Measurements from ENCODE around the gene PLEKHH2. TPM values are rescaled to one million over a fixed set of nuclear protein-coding genes. Genes with fewer than 3 reads are reported as not detected.

PLEKHH2 gene
- total RNA-seq, 2 donors from 2014 or later = 5.0 to 5.3 TPM

DNA sequence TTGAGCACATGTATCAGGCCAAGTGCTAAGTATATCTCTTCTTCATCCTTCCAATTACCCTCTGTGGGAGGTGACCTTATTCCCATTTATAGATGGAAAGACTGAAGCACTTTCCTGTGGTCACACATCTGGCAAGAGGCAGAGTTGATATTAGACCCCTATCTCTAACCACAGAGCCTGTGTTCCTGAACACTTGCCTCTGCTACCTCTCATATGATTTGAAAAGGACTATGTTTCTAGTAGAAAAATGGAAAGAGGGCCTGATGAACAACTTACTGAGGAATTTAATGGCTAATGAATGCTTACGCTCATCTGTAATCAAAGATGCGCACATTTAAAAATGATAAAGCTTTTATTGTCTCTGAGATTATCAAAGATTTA is 90.6 kb downstream of the PLEKHH2 start:
- H3K36me3 Mint-ChIP-seq (ENCODE audit: low read depth) = no peaks in the 10 kb centered on the region
- no peak for TF ChIP-seq CTCF (conservative IDR thresholded peaks at IDR 0.05)
- no peak overlapping the region for H3K9ac ChIP-seq (ENCODE audit: extremely low read depth, low read length, poor library complexity, severe bottlenecking)
- H3K4me1 Mint-ChIP-seq = peaks cover 23% of the 10 kb centered on the region
- no peaks in the 10 kb centered on the region for H3K9me3 ChIP-seq (ENCODE audit: control insufficient read depth, low read length)
- DNase-seq = no peak
- H3K27me3 ChIP-seq (ENCODE audit: control insufficient read depth, insufficient read depth, low read length, poor library complexity, severe bottlenecking) = no peaks in the 10 kb centered on the region
- no peak overlapping the region for H3K4me3 ChIP-seq (ENCODE audit: low read length)
- H3K27me3 Mint-ChIP-seq (ENCODE audit: insufficient read depth) = no peaks in the 10 kb centered on the region
- no peak overlapping the region for H3K27ac ChIP-seq (ENCODE audit: low read depth, low read length)
- H3K4me1 ChIP-seq (ENCODE audit: control insufficient read depth, insufficient read depth, low read length) = peaks cover 3% of the 10 kb centered on the region
- no peaks in the 10 kb centered on the region for H3K9me3 Mint-ChIP-seq
- H3K27ac Mint-ChIP-seq = no peak overlapping the region
- WGBS, 2 experiments (ENCODE audit: insufficient coverage in 1 of 2, insufficient read length in 1 of 2) = 96 to 100% methylated on average over 2 of the region's 2 CpGs
- no peaks in the 10 kb centered on the region for H3K36me3 ChIP-seq (ENCODE audit: control insufficient read depth, insufficient read depth, low read length)
- H3K4me3 Mint-ChIP-seq = no peak overlapping the region

DNA sequence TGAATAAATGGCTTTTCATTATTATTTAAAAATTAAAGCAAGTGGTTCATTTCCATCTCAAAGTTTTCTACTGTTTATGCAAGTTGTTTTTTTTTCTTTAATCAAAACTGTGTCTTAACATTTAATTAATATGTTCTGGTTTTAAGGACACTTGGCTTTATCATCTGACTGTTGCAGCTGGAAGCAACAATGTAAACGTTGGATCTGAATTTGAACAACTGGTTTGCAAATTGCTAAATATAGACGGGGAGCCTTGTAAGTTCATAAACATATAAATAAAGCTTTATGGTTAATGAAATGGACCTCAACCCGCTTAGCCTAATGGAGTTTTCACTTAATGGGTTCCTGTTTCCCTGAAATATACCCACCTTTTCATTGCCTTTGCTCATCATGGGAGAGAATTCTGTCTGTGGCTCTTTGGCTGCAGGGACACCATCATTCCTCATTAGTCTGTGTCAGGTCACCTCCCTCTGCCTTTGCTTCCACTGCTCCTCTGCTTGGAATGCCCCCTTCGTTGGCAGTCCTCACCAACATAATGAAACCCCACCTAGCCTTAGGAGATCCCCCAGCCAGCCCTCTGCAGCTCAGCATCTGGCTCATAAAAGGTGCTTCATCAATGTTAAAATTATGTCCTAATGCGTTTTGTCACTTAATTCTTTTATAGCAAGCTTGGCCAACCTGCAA is 92.6 kb downstream of the PLEKHH2 start:
- DNase-seq = no peak
- Histone ChIP-seq H3K4me3 (ENCODE audit: low read length) (no peak overlapping the region), H3K27ac (ENCODE audit: low read depth, low read length) (no peak overlapping the region), H3K4me1 (ENCODE audit: control insufficient read depth, insufficient read depth, low read length) (no peaks in the 10 kb centered on the region), H3K9ac (ENCODE audit: extremely low read depth, low read length, poor library complexity, severe bottlenecking) (no peak overlapping the region), H3K36me3 (ENCODE audit: control insufficient read depth, insufficient read depth, low read length) (no peaks in the 10 kb centered on the region), H3K27me3 (ENCODE audit: control insufficient read depth, insufficient read depth, low read length, poor library complexity, severe bottlenecking) (no peaks in the 10 kb centered on the region), H3K9me3 (ENCODE audit: control insufficient read depth, low read length) (no peaks in the 10 kb centered on the region)
- TF ChIP-seq CTCF (conservative IDR thresholded peaks at IDR 0.05) = no peak
- no peaks in the 10 kb centered on the region for H3K27me3 Mint-ChIP-seq (ENCODE audit: insufficient read depth)
- H3K4me1 Mint-ChIP-seq = peaks cover 11% of the 10 kb centered on the region
- H3K9me3 Mint-ChIP-seq = no peaks in the 10 kb centered on the region
- H3K36me3 Mint-ChIP-seq (ENCODE audit: low read depth) = no peaks in the 10 kb centered on the region
- 55 to 78% methylated on average over 1 to 5 of the region's 5 CpGs for WGBS, 2 experiments (ENCODE audit: insufficient coverage in 1 of 2, insufficient read length in 1 of 2)
- H3K27ac Mint-ChIP-seq = no peak overlapping the region
- no peak overlapping the region for H3K4me3 Mint-ChIP-seq

GRCh38 chr2:43731211-43731610 is 94.2 kb downstream of the PLEKHH2 start:
- H3K36me3 Mint-ChIP-seq (ENCODE audit: low read depth) = no peaks in the 10 kb centered on the region
- H3K4me1 Mint-ChIP-seq = peaks cover 3% of the 10 kb centered on the region
- Histone ChIP-seq H3K27ac (ENCODE audit: low read depth, low read length) (no peak overlapping the region), H3K4me1 (ENCODE audit: control insufficient read depth, insufficient read depth, low read length) (no peaks in the 10 kb centered on the region), H3K4me3 (ENCODE audit: low read length) (no peak overlapping the region), H3K9me3 (ENCODE audit: control insufficient read depth, low read length) (no peaks in the 10 kb centered on the region), H3K36me3 (ENCODE audit: control insufficient read depth, insufficient read depth, low read length) (no peaks in the 10 kb centered on the region), H3K27me3 (ENCODE audit: control insufficient read depth, insufficient read depth, low read length, poor library complexity, severe bottlenecking) (no peaks in the 10 kb centered on the region), H3K9ac (ENCODE audit: extremely low read depth, low read length, poor library complexity, severe bottlenecking) (no peak overlapping the region)
- no peaks in the 10 kb centered on the region for H3K27me3 Mint-ChIP-seq (ENCODE audit: insufficient read depth)
- DNase-seq = no peak
- no peak overlapping the region for H3K4me3 Mint-ChIP-seq
- no peak for TF ChIP-seq CTCF (conservative IDR thresholded peaks at IDR 0.05)
- no peak overlapping the region for H3K27ac Mint-ChIP-seq
- H3K9me3 Mint-ChIP-seq = no peaks in the 10 kb centered on the region
- no CpG with 5 or more reads among the region's 1 CpG for WGBS, 2 experiments (ENCODE audit: insufficient coverage in 1 of 2, insufficient read length in 1 of 2)

Measured in endodermal cell (in vitro differentiated cells).